Heart left ventricle (tissue), 16 donors: Measurements from ENCODE around the gene CLASP2. TPM values are rescaled to one million over a fixed set of nuclear protein-coding genes. Genes with fewer than 3 reads are reported as not detected.

ENCODE experiments used
- ATAC-seq, 4 donors: fragments of 200-7000 bp; cut with Tn5 transposase; one replicate each; pipeline ENCODE4 v1.9.1; 2020 to 2022; ENCODE audit warnings: moderate library complexity in 4 of 4, mild to moderate bottlenecking in 3 of 4, moderate number of reproducible peaks in 1 of 4
- DNase-seq, 5 donors: peaks; one replicate each; pipeline ENCODE4 v3.0.0-alpha.2; 2020
- H3K27ac ChIP-seq, 12 donors: fragments of 200-600 bp; sonication (generic) in 4 of 12; one replicate each; pipeline versions ENCODE4 v1.5.0 to v1.8.0; 2016 to 2022; ENCODE audit warnings: mild to moderate bottlenecking in 2 of 12
- H3K27me3 ChIP-seq, 9 donors: fragments of 200-600 bp; sonication (generic) in 2 of 9; one replicate each; pipeline versions ENCODE4 v1.5.1 to v1.8.0; 2016 to 2022; ENCODE audit warnings: mild to moderate bottlenecking in 3 of 9
- H3K36me3 ChIP-seq, 9 donors: fragments of 200-600 bp; sonication (generic) in 2 of 9; one replicate each; pipeline versions ENCODE4 v1.5.0 to v1.8.0; 2018 to 2022; ENCODE audit warnings: mild to moderate bottlenecking in 2 of 9
- H3K4me1 ChIP-seq, 12 donors: fragments of 200-600 bp; sonication (generic) in 4 of 12; one replicate each; pipeline versions ENCODE4 v1.5.0 to v1.8.0; 2016 to 2022; ENCODE audit warnings: mild to moderate bottlenecking in 3 of 12
- H3K4me3 ChIP-seq, 12 donors: fragments of 200-600 bp; sonication (generic) in 4 of 12; one replicate each; pipeline versions ENCODE4 v1.5.0 to v1.8.0; 2017 to 2022; ENCODE audit warnings: mild to moderate bottlenecking in 9 of 12, moderate library complexity in 4 of 12
- H3K9me3 ChIP-seq, 12 donors: fragments of 200-600 bp; sonication (generic) in 4 of 12; one replicate each; pipeline versions ENCODE4 v1.5.0 to v1.8.0; 2016 to 2022; ENCODE audit warnings: mild to moderate bottlenecking in 1 of 12
- CTCF ChIP-seq, 12 donors: fragments of 200-600 bp; sonication (generic) in 4 of 12; IDR thresholded peaks; one replicate each; pipeline versions ENCODE4 v1.5.0 to v1.8.0; 2018 to 2022; ENCODE audit warnings: antibody characterized with exemption in 12 of 12, mild to moderate bottlenecking in 5 of 12
- POLR2A ChIP-seq, 2 donors: fragments of 450-650 bp; IDR thresholded peaks; one replicate each; pipeline ENCODE4 v1.6.1; 2017; ENCODE audit warnings: antibody characterized with exemption in 2 of 2, mild to moderate bottlenecking in 2 of 2, moderate library complexity in 2 of 2
- WGBS, 4 donors: extraction: QIAGEN DNeasy Blood & Tissue Kit in 2 of 4; methylation state at CpG; one replicate each; pipeline versions ENCODE4 v1.1.5 to v1.1.7; 2013 to 2018; 5-methylcytosine and 5-hydroxymethylcytosine counted together
- intact Hi-C, 10 donors: fragments of 100-400 bp; cut with DNase I; formaldehyde crosslinking; loops; one replicate each; pipeline versions ENCODE4 v1.11.1 to v1.14.2; 2022
- polyA plus RNA-seq, 2 donors: library from polyadenylated mRNA; stranded (reverse); fragments of 200-250 nt; gene quantifications; one replicate each; pipeline ENCODE4 v1.2.3, GENCODE V29; 2013
- total RNA-seq, 9 donors: library from RNA; depleted of rRNA in 2 of 9; stranded (reverse); fragments of >200 nt in 2 of 9; fragmentation: NEBNext Ultra II Directional in 3 of 9; extraction: Animal tissue kit (Norgen Biotek cat#: 25700) in 3 of 9; gene quantifications; one replicate each; pipeline versions ENCODE4 v1.1.0 to v1.2.4, GENCODE V29; 2016 to 2023
- donor health status: ischemic (EF 13 %, LVEDD 7.1; RV severe dilation, severe dysfunction).
- donor health status: healthy with polysubstance abuse.
- donor health status: DM: no; HTN: yes; CAD: no.
- donor health status: DM: no; HTN: no; CAD: no.
- donor health status: ischemic (EF 25% LVEDD 6.9; RV normal size, moderate dysfunction).
- donor health status: ischemic (EF 25% LVEDD 5.7; RV mildly dilated, moderate dysfunction).
- donor health status: healthy.
- donor health status: DM: yes; HTN: yes; CAD: no.
- donor health status: ischemic (EF 35%, LVEDD 5.7; RV mildly dilated, moderate dysfunction).
- donor health status: nonischemic (EF 11% LVEDD 7.7; RV severe dilation, severe dysfunction).
- donor health status: DM: yes; HTN: yes; CAD: no.
- donor health status: PGD.
- donor health status: ischemic (EF 29% LVEDD 5.4; RV normal size, mild dysfunction).
- donor health status: nonischemic (EF 23%, LVEDD 6.1; RV moderate dilation, normal function).

CLASP2 gene
- total and polyA plus RNA-seq, 11 donors, result 13.3 to 111 (median 78.2) TPM

- no peak overlapping the region for H3K4me3 ChIP-seq
- no peak for ATAC-seq
- H3K27ac ChIP-seq, result no peak overlapping the region
- H3K27me3 ChIP-seq, result no peaks in the 10 kb centered on the region
- intact Hi-C loops, result no loop called here
- DNase-seq, result no peak
- 87 to 100% (median 96%) methylated on average over 2 of the region's 2 CpGs for WGBS, 4 donors
- peaks cover 0 to 62% (median 14%) of the 10 kb centered on the region in 12 donors for H3K9me3 ChIP-seq
- peaks cover 0 to 45% (median 19%) of the 10 kb centered on the region in 9 donors for H3K36me3 ChIP-seq
- TF ChIP-seq CTCF (IDR thresholded peaks at IDR 0.05) (no peak), POLR2A (IDR thresholded peaks at IDR 0.05) (no peak)
- peaks cover 0 to 2% (median 0%) of the 10 kb centered on the region in 12 donors for H3K4me1 ChIP-seq
Observed at GRCh38 chr3:33525232-33525631, 192.8 kb downstream of the CLASP2 start.

DNA sequence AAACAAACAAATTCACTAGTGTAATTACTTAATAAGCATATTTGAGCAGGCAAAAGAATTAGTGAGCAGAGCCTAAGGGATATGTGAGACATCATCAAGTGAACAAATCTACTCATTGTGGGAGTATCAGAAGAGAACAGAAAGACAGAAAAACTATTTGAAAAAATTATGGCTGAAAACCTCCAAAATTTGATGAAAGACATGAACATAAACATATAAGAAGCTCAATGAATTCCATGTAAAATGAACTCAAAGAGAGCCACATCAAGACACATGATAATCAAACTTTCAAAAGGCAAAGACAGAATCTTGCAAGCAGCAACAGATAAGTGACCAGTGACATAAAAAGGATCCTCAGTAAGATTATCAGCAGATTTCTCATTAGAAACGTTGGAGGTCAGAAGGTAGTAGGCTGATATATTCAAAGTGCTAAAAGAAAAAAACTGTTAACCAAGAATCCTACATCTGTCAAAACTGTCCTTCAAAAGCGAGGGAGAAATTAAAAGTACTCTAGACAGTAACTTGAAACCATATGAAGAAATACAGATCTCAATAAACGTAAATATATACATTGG lies 194.9 kb downstream of the CLASP2 start:
- intact Hi-C loops, result no loop called here
- no peak for TF ChIP-seq POLR2A (IDR thresholded peaks at IDR 0.05)
- TF ChIP-seq CTCF (IDR thresholded peaks at IDR 0.05), result no peak
- Histone ChIP-seq H3K27me3 (no peaks in the 10 kb centered on the region), H3K36me3 (peaks cover 0 to 52% (median 17%) of the 10 kb centered on the region in 9 donors), H3K4me1 (peaks cover 0 to 2% (median 0%) of the 10 kb centered on the region in 12 donors), H3K4me3 (no peak overlapping the region), H3K9me3 (peaks cover 0 to 44% (median 8%) of the 10 kb centered on the region in 12 donors), H3K27ac (no peak overlapping the region)
- ATAC-seq (no peak), DNase-seq (no peak)
- WGBS, 4 donors, result 79 to 85% (median 81%) methylated on average over 3 of the region's 3 CpGs

- no peak for ATAC-seq
- intact Hi-C loops, result no loop called here
- Histone ChIP-seq H3K9me3 (peaks cover 0 to 29% (median 2%) of the 10 kb centered on the region in 12 donors), H3K4me3 (no peak overlapping the region), H3K36me3 (peaks cover 0 to 61% (median 18%) of the 10 kb centered on the region in 9 donors), H3K4me1 (peaks cover 0 to 2% (median 0%) of the 10 kb centered on the region in 12 donors), H3K27me3 (no peaks in the 10 kb centered on the region), H3K27ac (no peak overlapping the region)
- DNase-seq, result no peak
- 39 to 79% (median 53%) methylated on average over 1 of the region's 1 CpG for WGBS, 4 donors
- no peak for TF ChIP-seq POLR2A (IDR thresholded peaks at IDR 0.05)
Observed at GRCh38 chr3:33521736-33522135, 196.3 kb downstream of the CLASP2 start.

DNA sequence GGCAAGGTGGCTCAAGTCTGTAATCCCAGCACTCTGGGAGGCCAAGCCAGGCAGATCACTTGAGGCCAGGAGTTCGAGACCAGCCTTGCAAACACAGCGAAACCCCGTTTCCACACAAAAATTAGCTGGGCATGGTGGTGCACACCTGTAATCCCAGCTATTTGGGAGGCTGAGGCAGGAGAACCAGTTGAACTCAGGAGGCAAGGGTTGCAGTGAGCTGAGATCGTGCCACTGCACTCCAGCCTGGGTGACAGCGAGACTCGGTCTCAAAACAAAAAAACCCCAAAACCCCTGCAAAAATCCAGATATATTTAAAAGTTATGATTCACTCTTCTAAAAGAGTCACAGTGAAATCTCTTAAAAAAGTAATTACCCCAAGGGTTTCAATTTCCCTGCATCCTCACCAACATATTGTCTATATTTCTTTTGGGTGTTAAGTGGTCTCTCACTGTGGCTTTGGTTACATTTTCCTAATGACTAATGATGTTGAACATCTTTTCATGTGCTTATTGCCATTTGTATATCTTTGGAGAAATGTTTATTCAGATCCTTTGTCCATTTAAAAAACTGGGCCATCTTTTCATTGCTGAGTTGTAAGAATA lies 204.7 kb downstream of the CLASP2 start:
- ATAC-seq (no peak), DNase-seq (no peak)
- peaks cover 0 to 90% (median 62%) of the 10 kb centered on the region in 9 donors for H3K36me3 ChIP-seq
- no peaks in the 10 kb centered on the region for H3K27me3 ChIP-seq
- H3K9me3 ChIP-seq, result no peaks in the 10 kb centered on the region
- WGBS, 4 donors, result 96 to 99% (median 97%) methylated on average over 6 of the region's 6 CpGs
- no peak for TF ChIP-seq CTCF (IDR thresholded peaks at IDR 0.05)
- TF ChIP-seq POLR2A (IDR thresholded peaks at IDR 0.05), result no peak
- no peak overlapping the region for H3K4me3 ChIP-seq
- H3K27ac ChIP-seq, result no peak overlapping the region
- H3K4me1 ChIP-seq, result no peaks in the 10 kb centered on the region
- intact Hi-C loops, result no loop called here
